OCI-LY7 (cell line): ENCODE measurements around the gene GRAMD2A. TPM values are rescaled to one million over a fixed set of nuclear protein-coding genes. Genes with fewer than 3 reads are reported as not detected.

ENCODE experiments used
- total RNA-seq, 2 experiments: library from RNA; depleted of rRNA in 1 of 2; stranded (reverse); fragments of >200 nt in 1 of 2; shearing (Covaris generic) in 1 of 2; gene quantifications; 2 replicates each; pipeline ENCODE4 v1.2.3, GENCODE V29; 2014 to 2022

Gene GRAMD2A
- total RNA-seq, 2 experiments from 2014 or later = not detected

Other genes starting within 250 kb of the GRAMD2A start
- gene MYO9A, start 79.6 kb downstream of the GRAMD2A start, total RNA-seq (2014; rRNA removed; shearing (Covaris generic)) = 26.2 and 26.4 TPM in 2 replicates
- gene MYO9A, start 79.6 kb downstream of the GRAMD2A start, total RNA-seq (2022) = 119 and 125 TPM in 2 replicates
- 0.69 and 2.8 TPM in 2 replicates for gene SENP8, start 79.4 kb downstream of the GRAMD2A start, total RNA-seq (2014; rRNA removed; shearing (Covaris generic))
- gene SENP8, start 79.4 kb downstream of the GRAMD2A start, total RNA-seq (2022) = 3.9 and 4.6 TPM in 2 replicates
- gene PKM, start 33.4 kb upstream of the GRAMD2A start, total RNA-seq (2014; rRNA removed; shearing (Covaris generic)) = 861 and 917 TPM in 2 replicates
- gene PKM, start 33.4 kb upstream of the GRAMD2A start, total RNA-seq (2022) = 791 and 1,131 TPM in 2 replicates
- 53.6 and 58.3 TPM in 2 replicates for gene PARP6, start 74.8 kb upstream of the GRAMD2A start, total RNA-seq (2014; rRNA removed; shearing (Covaris generic))
- gene PARP6, start 74.8 kb upstream of the GRAMD2A start, total RNA-seq (2022) = 73.3 and 85.4 TPM in 2 replicates
- gene CELF6, start 122.4 kb upstream of the GRAMD2A start, total RNA-seq (2014; rRNA removed; shearing (Covaris generic)) = 0.62 and 0.79 TPM in 2 replicates
- 0.78 TPM in 1 of 2 replicates, not detected in the other for gene CELF6, start 122.4 kb upstream of the GRAMD2A start, total RNA-seq (2022)
- gene HEXA, start 178.2 kb upstream of the GRAMD2A start, total RNA-seq (2014; rRNA removed; shearing (Covaris generic)) = 36.2 and 51.3 TPM in 2 replicates
- gene HEXA, start 178.2 kb upstream of the GRAMD2A start, total RNA-seq (2022) = 80.2 and 82.6 TPM in 2 replicates
- gene TMEM202, start 200.5 kb upstream of the GRAMD2A start, total RNA-seq (2014; rRNA removed; shearing (Covaris generic)) = 1.1 TPM in 1 of 2 replicates, not detected in the other
- not detected in 2 replicates for gene TMEM202, start 200.5 kb upstream of the GRAMD2A start, total RNA-seq (2022)